OCI-LY7 (cell line): ENCODE results near the gene GMCL1.

ENCODE experiments used
- EZH2phosphoT487 ChIP-seq: fragments of 200-600 bp; sonication (generic); IDR thresholded peaks from 2 replicates; pipeline ENCODE4 v1.6.1; 2018; ENCODE audit warnings: low read depth, borderline replicate concordance, mild to moderate bottlenecking, mixed run types, antibody characterized with exemption, low read length, moderate library complexity, mixed read lengths
- TF ChIP-seq, protein P1 (sequence below): fragments of 200-600 bp; sonication (generic); conservative IDR thresholded peaks from 2 replicates; pipeline ENCODE4 v1.5.1; 2014; ENCODE audit warnings: mild to moderate bottlenecking, antibody characterized with exemption, low read length, moderate library complexity, mixed read lengths

DNA sequence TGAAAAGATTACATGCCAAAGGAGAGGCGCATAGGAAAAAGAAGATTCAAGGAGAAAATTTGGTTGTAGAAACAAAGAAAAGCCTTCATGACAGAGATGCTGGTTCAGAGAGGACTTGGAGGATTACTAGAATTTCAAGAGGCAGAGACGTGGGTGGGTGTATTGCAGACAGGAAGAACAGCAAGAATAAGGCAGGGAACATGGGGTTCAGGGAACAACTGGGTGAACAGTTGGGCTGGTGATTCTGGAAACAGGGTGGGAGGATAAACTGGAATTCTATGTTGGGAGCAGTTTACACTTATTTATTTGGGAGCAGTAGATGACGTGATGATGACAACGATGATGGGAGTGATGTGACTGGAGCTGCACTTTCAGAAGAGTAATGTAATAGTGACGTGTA is 18.4 kb upstream of the GMCL1 start:
- TF ChIP-seq, protein P1, sequence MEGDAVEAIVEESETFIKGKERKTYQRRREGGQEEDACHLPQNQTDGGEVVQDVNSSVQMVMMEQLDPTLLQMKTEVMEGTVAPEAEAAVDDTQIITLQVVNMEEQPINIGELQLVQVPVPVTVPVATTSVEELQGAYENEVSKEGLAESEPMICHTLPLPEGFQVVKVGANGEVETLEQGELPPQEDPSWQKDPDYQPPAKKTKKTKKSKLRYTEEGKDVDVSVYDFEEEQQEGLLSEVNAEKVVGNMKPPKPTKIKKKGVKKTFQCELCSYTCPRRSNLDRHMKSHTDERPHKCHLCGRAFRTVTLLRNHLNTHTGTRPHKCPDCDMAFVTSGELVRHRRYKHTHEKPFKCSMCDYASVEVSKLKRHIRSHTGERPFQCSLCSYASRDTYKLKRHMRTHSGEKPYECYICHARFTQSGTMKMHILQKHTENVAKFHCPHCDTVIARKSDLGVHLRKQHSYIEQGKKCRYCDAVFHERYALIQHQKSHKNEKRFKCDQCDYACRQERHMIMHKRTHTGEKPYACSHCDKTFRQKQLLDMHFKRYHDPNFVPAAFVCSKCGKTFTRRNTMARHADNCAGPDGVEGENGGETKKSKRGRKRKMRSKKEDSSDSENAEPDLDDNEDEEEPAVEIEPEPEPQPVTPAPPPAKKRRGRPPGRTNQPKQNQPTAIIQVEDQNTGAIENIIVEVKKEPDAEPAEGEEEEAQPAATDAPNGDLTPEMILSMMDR: no peak
- TF ChIP-seq EZH2phosphoT487: no peak
